Natural killer cell treated with Interleukin-12 subunit alpha and Interleukin-12 subunit beta and Interleukin-15 and Interleukin-18, amount 100 ng/mL, for 72 hours (primary cell): ENCODE results near the gene IL19. TPM values are rescaled to one million over a fixed set of nuclear protein-coding genes. Genes with fewer than 3 reads are reported as not detected.
A peak's percentile ranks its signal among the peaks of the same experiment; 100 is the strongest.

ENCODE experiments used
- ATAC-seq, 2 donors: fragments of 150-1000 bp; cut with Tn5 transposase in 1 of 2; sonication (Bioruptor Pico), chemical (Tn5 transposase) in 1 of 2; 2 replicates each; pipeline ENCODE4 v1.10.0; 2021
- DNase-seq: peaks from one replicate; pipeline ENCODE4 v3.0.0; 2022; ENCODE audit warnings: low spot score
- H3K27ac Mint-ChIP-seq, 2 donors: 1 replicate in 1 of 2; 2 replicates in 1 of 2; pipeline ENCODE4 v1.8.0; 2022; ENCODE audit warnings: mixed read lengths in 2 of 2, mild to moderate bottlenecking in 1 of 2, moderate library complexity in 1 of 2
- H3K27me3 Mint-ChIP-seq, 2 donors: 1 replicate in 1 of 2; 2 replicates in 1 of 2; pipeline ENCODE4 v1.8.0; 2022; ENCODE audit warnings: mixed read lengths in 2 of 2
- H3K36me3 Mint-ChIP-seq: one replicate; pipeline ENCODE4 v1.8.0; 2022; ENCODE audit warnings: mixed read lengths
- H3K4me1 Mint-ChIP-seq, 2 donors: 1 replicate in 1 of 2; 2 replicates in 1 of 2; pipeline ENCODE4 v1.8.0; 2022; ENCODE audit warnings: low read depth in 2 of 2, mixed read lengths in 2 of 2, mild to moderate bottlenecking in 1 of 2
- H3K4me3 Mint-ChIP-seq: one replicate; pipeline ENCODE4 v1.8.0; 2022; ENCODE audit warnings: mixed read lengths
- H3K9me3 Mint-ChIP-seq: 2 replicates; pipeline ENCODE4 v1.8.0; 2022; ENCODE audit warnings: mixed read lengths
- total RNA-seq, 2 donors: library from RNA; stranded (reverse); gene quantifications; one replicate each; pipeline ENCODE4 v1.2.3, GENCODE V29; 2022

IL19 gene, protein sequence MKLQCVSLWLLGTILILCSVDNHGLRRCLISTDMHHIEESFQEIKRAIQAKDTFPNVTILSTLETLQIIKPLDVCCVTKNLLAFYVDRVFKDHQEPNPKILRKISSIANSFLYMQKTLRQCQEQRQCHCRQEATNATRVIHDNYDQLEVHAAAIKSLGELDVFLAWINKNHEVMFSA
- total RNA-seq = not detected

GRCh38 chr1:206770531-206771337 lies at the start of gene IL19:
Gene IL19, plus strand, starts transcription at chr1:206770773. Its CDS starts 65,890 bp downstream, at chr1:206836663.
- Mint-ChIP-seq H3K9me3 (no peaks in the 10 kb centered on the region), H3K27me3 (peaks cover 9 to 28% of the 10 kb centered on the region in 2 donors), H3K36me3 (no peaks in the 10 kb centered on the region), H3K4me1 (peaks cover 74 to 75% of the 10 kb centered on the region in 2 donors), H3K27ac (peak within 1 kb of the TSS; percentile 44 to 55), H3K4me3 (peak within 1 kb of the TSS; percentile 66)
- no peak for DNase-seq
- ATAC-seq = no peak

DNA sequence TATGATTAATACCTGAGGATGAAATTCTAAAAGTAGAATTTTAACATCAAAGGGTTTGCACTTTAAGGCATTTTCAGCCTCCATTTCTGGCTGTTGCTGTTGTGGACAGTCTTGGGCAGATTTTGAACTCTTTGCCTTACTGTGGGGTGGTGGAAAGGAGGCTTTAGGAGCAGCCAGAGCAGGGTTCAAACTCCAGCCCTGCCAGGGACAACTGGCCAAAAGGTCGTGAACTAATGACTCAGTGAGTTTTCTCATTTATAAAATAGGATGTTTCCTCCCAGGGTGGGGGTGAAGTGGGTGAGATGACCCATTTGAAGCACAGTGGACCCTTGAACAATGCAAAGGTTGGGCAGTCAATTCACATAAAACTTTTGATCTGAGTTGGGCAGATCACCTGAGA lies 49.1 kb upstream of the IL19 start:
- Mint-ChIP-seq H3K27ac (peak overlapping the region; percentile 7 to 10), H3K9me3 (no peaks in the 10 kb centered on the region), H3K4me1 (peaks cover 59 to 70% of the 10 kb centered on the region in 2 donors), H3K4me3 (no peak overlapping the region), H3K36me3 (no peaks in the 10 kb centered on the region), H3K27me3 (no peaks in the 10 kb centered on the region)
- no peak for ATAC-seq
- no peak for DNase-seq

GRCh38 chr1:206722751-206723461 lies 47.7 kb upstream of the IL19 start:
- no peak for DNase-seq
- no peaks in the 10 kb centered on the region for H3K9me3 Mint-ChIP-seq
- H3K4me1 Mint-ChIP-seq = peaks cover 51 to 63% of the 10 kb centered on the region in 2 donors
- peak in 1 of 2 donors; percentile 41 for ATAC-seq
- no peaks in the 10 kb centered on the region for H3K36me3 Mint-ChIP-seq
- no peaks in the 10 kb centered on the region for H3K27me3 Mint-ChIP-seq
- H3K4me3 Mint-ChIP-seq = no peak overlapping the region
- peak overlapping the region in 1 of 2 donors; percentile 50 for H3K27ac Mint-ChIP-seq

- H3K9me3 Mint-ChIP-seq = no peaks in the 10 kb centered on the region
- no peak overlapping the region for H3K4me3 Mint-ChIP-seq
- no peaks in the 10 kb centered on the region for H3K36me3 Mint-ChIP-seq
- no peak for DNase-seq
- no peaks in the 10 kb centered on the region for H3K27me3 Mint-ChIP-seq
- peaks cover 53 to 65% of the 10 kb centered on the region in 2 donors for H3K4me1 Mint-ChIP-seq
- H3K27ac Mint-ChIP-seq = no peak overlapping the region
- ATAC-seq = no peak
Observed at GRCh38 chr1:206723462-206723804, 47.1 kb upstream of the IL19 start.

GRCh38 chr1:206723805-206724472 lies 46.6 kb upstream of the IL19 start:
- Mint-ChIP-seq H3K27me3 (no peaks in the 10 kb centered on the region), H3K36me3 (no peaks in the 10 kb centered on the region), H3K4me1 (peaks cover 53 to 65% of the 10 kb centered on the region in 2 donors), H3K4me3 (no peak overlapping the region), H3K27ac (no peak overlapping the region), H3K9me3 (no peaks in the 10 kb centered on the region)
- no peak for DNase-seq
- ATAC-seq = no peak

DNA sequence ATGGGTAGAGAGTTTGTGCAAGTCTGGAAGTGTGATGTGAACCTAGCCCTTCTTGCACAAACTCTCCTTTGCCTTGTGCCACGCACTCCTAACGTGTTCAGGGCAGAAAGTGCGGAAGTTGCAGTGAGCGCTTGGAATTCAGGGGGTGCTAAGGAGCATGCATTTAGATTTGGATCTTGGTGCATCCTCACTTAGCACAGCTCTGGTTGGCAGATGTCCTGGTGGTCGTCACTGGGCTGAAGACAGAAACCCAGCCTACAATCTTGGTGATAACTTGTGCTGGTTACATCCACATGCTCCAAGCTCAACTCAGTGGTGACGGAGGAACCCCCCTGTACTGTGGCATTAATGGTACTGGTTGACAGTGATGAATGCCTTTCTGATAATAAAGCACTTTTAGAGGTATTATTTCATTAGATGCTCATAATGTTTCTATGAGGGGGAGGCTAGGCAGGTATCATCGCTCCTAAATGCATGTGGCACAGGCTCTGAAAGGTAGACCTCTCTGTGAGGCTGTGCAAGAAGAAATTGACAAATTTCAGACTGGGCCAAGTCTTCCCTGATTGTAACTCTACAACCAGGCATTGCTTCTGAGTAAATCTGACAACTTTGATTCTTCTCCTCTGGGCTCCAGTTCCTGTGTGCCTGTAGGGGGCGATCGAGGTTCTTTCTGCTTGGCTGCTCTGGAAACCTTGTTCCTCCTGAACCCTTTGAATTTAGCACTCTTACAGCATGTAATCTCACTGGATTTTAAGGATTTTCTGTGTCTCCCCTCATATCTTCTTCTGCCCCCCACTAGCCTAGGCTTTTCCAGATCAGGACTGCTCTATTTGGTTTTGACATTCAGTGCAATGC lies 45.2 kb upstream of the IL19 start:
- Mint-ChIP-seq H3K9me3 (no peaks in the 10 kb centered on the region), H3K36me3 (no peaks in the 10 kb centered on the region), H3K4me1 (peaks cover 57 to 70% of the 10 kb centered on the region in 2 donors), H3K27ac (no peak overlapping the region), H3K27me3 (no peaks in the 10 kb centered on the region), H3K4me3 (no peak overlapping the region)
- ATAC-seq (no peak), DNase-seq (no peak)

- H3K9me3 Mint-ChIP-seq = no peaks in the 10 kb centered on the region
- no peak overlapping the region for H3K27ac Mint-ChIP-seq
- H3K27me3 Mint-ChIP-seq = no peaks in the 10 kb centered on the region
- H3K36me3 Mint-ChIP-seq = peaks cover 9% of the 10 kb centered on the region
- ATAC-seq (no peak), DNase-seq (no peak)
- no peak overlapping the region for H3K4me3 Mint-ChIP-seq
- H3K4me1 Mint-ChIP-seq = peaks cover 60 to 64% of the 10 kb centered on the region in 2 donors
Observed at GRCh38 chr1:206727981-206728696, 42.4 kb upstream of the IL19 start.

DNA sequence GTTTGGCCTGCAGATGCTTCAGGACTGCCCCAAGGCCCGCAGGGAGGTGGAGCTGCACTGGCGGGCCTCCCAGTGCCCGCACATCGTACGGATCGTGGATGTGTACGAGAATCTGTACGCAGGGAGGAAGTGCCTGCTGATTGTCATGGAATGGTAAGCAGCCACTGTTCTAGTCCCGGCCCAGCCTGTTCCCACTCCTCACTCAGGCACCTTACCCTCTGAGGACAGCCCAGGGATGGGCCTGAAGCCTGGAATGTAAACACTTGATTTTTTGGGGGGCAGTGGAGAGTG lies 41.9 kb upstream of the IL19 start:
- H3K4me3 Mint-ChIP-seq = peak overlapping the region; percentile 22
- ATAC-seq (no peak), DNase-seq (no peak)
- no peaks in the 10 kb centered on the region for H3K9me3 Mint-ChIP-seq
- H3K27me3 Mint-ChIP-seq = no peaks in the 10 kb centered on the region
- H3K36me3 Mint-ChIP-seq = peaks cover 9% of the 10 kb centered on the region
- no peak overlapping the region for H3K27ac Mint-ChIP-seq
- peaks cover 59 to 61% of the 10 kb centered on the region in 2 donors for H3K4me1 Mint-ChIP-seq

GRCh38 chr1:206729050-206729449 lies 41.5 kb upstream of the IL19 start:
- ATAC-seq = no peak
- peak overlapping the region in 1 of 2 donors; percentile 40 for H3K27ac Mint-ChIP-seq
- H3K9me3 Mint-ChIP-seq = no peaks in the 10 kb centered on the region
- peak overlapping the region; percentile 22 for H3K4me3 Mint-ChIP-seq
- H3K36me3 Mint-ChIP-seq = peaks cover 9% of the 10 kb centered on the region
- H3K4me1 Mint-ChIP-seq = peaks cover 55 to 60% of the 10 kb centered on the region in 2 donors
- no peaks in the 10 kb centered on the region for H3K27me3 Mint-ChIP-seq
- no peak for DNase-seq

DNA sequence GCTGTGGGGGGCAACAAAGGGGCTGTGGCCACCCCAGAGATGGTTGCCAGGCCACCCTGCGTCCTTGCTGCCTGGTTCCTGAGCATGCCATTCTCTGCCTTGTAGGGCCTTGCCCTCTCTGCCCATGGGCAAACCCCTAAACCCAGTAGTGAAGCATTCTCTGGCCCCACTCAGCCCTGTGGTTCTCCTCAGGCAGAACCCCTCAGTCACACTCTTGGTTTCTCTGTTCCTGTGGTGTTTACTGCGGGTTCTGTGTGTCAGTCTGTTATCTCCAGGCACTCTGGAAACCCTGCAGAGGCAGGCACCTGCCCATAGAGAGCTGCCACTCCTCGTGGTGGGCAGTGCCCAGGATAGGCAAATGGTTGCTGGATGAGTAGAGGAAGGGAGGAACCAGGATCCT lies 41.1 kb upstream of the IL19 start:
- peak overlapping the region in 1 of 2 donors; percentile 40 for H3K27ac Mint-ChIP-seq
- H3K4me3 Mint-ChIP-seq = peak overlapping the region; percentile 22
- no peaks in the 10 kb centered on the region for H3K9me3 Mint-ChIP-seq
- no peaks in the 10 kb centered on the region for H3K27me3 Mint-ChIP-seq
- ATAC-seq (peak; percentile 64 to 69), DNase-seq (no peak)
- peaks cover 9% of the 10 kb centered on the region for H3K36me3 Mint-ChIP-seq
- peaks cover 54 to 61% of the 10 kb centered on the region in 2 donors for H3K4me1 Mint-ChIP-seq

DNA sequence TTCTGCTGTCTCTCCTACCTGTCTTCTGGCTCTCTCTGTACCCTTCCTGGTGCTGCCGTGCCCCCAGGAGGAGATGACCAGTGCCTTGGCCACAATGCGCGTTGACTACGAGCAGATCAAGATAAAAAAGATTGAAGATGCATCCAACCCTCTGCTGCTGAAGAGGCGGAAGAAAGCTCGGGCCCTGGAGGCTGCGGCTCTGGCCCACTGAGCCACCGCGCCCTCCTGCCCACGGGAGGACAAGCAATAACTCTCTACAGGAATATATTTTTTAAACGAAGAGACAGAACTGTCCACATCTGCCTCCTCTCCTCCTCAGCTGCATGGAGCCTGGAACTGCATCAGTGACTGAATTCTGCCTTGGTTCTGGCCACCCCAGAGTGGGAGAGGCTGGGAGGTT lies 38.1 kb upstream of the IL19 start:
- Mint-ChIP-seq H3K4me3 (no peak overlapping the region), H3K27ac (no peak overlapping the region), H3K27me3 (no peaks in the 10 kb centered on the region), H3K4me1 (peaks cover 58 to 68% of the 10 kb centered on the region in 2 donors), H3K9me3 (no peaks in the 10 kb centered on the region), H3K36me3 (peaks cover 9% of the 10 kb centered on the region)
- ATAC-seq = no peak
- DNase-seq = no peak

- H3K9me3 Mint-ChIP-seq = no peaks in the 10 kb centered on the region
- no peaks in the 10 kb centered on the region for H3K27me3 Mint-ChIP-seq
- H3K4me3 Mint-ChIP-seq = no peak overlapping the region
- peaks cover 63 to 73% of the 10 kb centered on the region in 2 donors for H3K4me1 Mint-ChIP-seq
- H3K36me3 Mint-ChIP-seq = peaks cover 9% of the 10 kb centered on the region
- H3K27ac Mint-ChIP-seq = peak overlapping the region in 1 of 2 donors; percentile 73
- DNase-seq (no peak), ATAC-seq (no peak)
Observed at GRCh38 chr1:206732992-206733391, 37.6 kb upstream of the IL19 start.
